Activated CD4-positive, alpha-beta T cell treated with anti-CD3 and anti-CD28 coated beads, Interleukin-2, amount 10 ng/mL, durations not matched to agents 7 days and 5 days (primary cell): ENCODE data around the gene RARRES1. TPM values are rescaled to one million over a fixed set of nuclear protein-coding genes. Genes with fewer than 3 reads are reported as not detected.

Source experiments
- CTCF ChIA-PET: fragments of 350-600 bp; sonication (Branson Sonifier 250); formaldehyde crosslinking; loops from one replicate; lab custom pipeline; 2021; ENCODE audit warnings: antibody characterized with exemption; lab: Charles Lee
- POLR2A ChIA-PET: fragments of 350-600 bp; sonication (Branson Sonifier 250); formaldehyde crosslinking; loops from one replicate; lab custom pipeline; 2021; ENCODE audit warnings: antibody characterized with exemption; lab: Charles Lee
- DNase-seq: peaks from one replicate; pipeline ENCODE4 v3.0.0-alpha.2; 2020
- H3K27ac Mint-ChIP-seq: one replicate; pipeline ENCODE4 v1.8.0; 2021; ENCODE audit warnings: mild to moderate bottlenecking, moderate library complexity, mixed read lengths
- H3K27me3 Mint-ChIP-seq: one replicate; pipeline ENCODE4 v1.8.0; 2021; ENCODE audit warnings: mixed read lengths
- H3K36me3 Mint-ChIP-seq: one replicate; pipeline ENCODE4 v1.8.0; 2021; ENCODE audit warnings: low read depth, mixed read lengths
- H3K4me1 Mint-ChIP-seq: one replicate; pipeline ENCODE4 v1.8.0; 2021; ENCODE audit warnings: mixed read lengths
- H3K4me3 Mint-ChIP-seq: one replicate; pipeline ENCODE4 v1.8.0; 2021; ENCODE audit warnings: mild to moderate bottlenecking, moderate library complexity, mixed read lengths
- H3K9me3 Mint-ChIP-seq: one replicate; pipeline ENCODE4 v1.8.0; 2021; ENCODE audit warnings: mixed read lengths
- total RNA-seq, 2 experiments: library from RNA; stranded (reverse); gene quantifications; one replicate each; pipeline ENCODE4 v1.2.3, GENCODE V29; 2021

Gene RARRES1
- total RNA-seq, 2 experiments from 2014 or later = not detected

DNA sequence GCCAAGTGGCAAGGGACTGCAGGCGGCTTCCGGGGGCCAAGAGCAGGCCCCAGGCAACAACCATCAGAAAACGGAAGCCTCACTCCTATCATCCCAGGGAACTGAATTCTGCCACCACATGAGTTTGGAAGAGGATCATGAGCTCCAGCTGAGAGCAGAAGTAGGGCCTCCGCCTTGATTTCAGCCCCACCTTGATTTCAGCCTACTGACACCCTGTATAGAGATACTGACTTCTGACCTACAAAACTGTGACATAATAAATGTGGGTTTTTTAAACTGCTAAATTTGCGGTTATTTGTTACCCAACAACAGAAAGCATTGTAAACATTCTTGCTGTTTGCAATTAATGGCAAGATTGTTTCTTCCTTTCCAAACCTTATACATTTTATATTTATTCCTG lies 21.6 kb upstream of the RARRES1 start:
- Mint-ChIP-seq H3K4me3 (no peak overlapping the region), H3K4me1 (no peaks in the 10 kb centered on the region), H3K27ac (no peak overlapping the region), H3K36me3 (no peaks in the 10 kb centered on the region), H3K9me3 (no peaks in the 10 kb centered on the region), H3K27me3 (no peaks in the 10 kb centered on the region)
- DNase-seq = no peak
- ChIA-PET CTCF (no interaction called here), POLR2A (no interaction called here)

GRCh38 chr3:158751316-158751715 lies 19.1 kb upstream of the RARRES1 start:
- H3K27me3 Mint-ChIP-seq = no peaks in the 10 kb centered on the region
- no peak overlapping the region for H3K4me3 Mint-ChIP-seq
- peaks cover 4% of the 10 kb centered on the region for H3K4me1 Mint-ChIP-seq
- CTCF ChIA-PET = interaction anchor here (1.7 kb wide), 1 partner anchor 29 kb away, joined by 3 read pairs; no protein-coding TSS in a partner anchor
- no peak for DNase-seq
- H3K27ac Mint-ChIP-seq = no peak overlapping the region
- no peaks in the 10 kb centered on the region for H3K9me3 Mint-ChIP-seq
- POLR2A ChIA-PET = no interaction called here
- peaks cover 3% of the 10 kb centered on the region for H3K36me3 Mint-ChIP-seq

- no peak for DNase-seq
- Mint-ChIP-seq H3K4me1 (peaks cover 4% of the 10 kb centered on the region), H3K27me3 (no peaks in the 10 kb centered on the region), H3K9me3 (no peaks in the 10 kb centered on the region), H3K27ac (no peak overlapping the region), H3K36me3 (peaks cover 3% of the 10 kb centered on the region), H3K4me3 (no peak overlapping the region)
- ChIA-PET CTCF (no interaction called here), POLR2A (no interaction called here)
Measured at GRCh38 chr3:158750016-158750415, 17.8 kb upstream of the RARRES1 start.

- H3K4me3 Mint-ChIP-seq = no peak overlapping the region
- POLR2A ChIA-PET = no interaction called here
- H3K27ac Mint-ChIP-seq = no peak overlapping the region
- CTCF ChIA-PET = no interaction called here
- no peak for DNase-seq
- H3K36me3 Mint-ChIP-seq = peaks cover 3% of the 10 kb centered on the region
- H3K27me3 Mint-ChIP-seq = no peaks in the 10 kb centered on the region
- peaks cover 4% of the 10 kb centered on the region for H3K4me1 Mint-ChIP-seq
- H3K9me3 Mint-ChIP-seq = no peaks in the 10 kb centered on the region
Measured at GRCh38 chr3:158749526-158749925, 17.3 kb upstream of the RARRES1 start.

- Mint-ChIP-seq H3K4me1 (peaks cover 4% of the 10 kb centered on the region), H3K36me3 (peaks cover 6% of the 10 kb centered on the region), H3K27me3 (no peaks in the 10 kb centered on the region), H3K9me3 (no peaks in the 10 kb centered on the region), H3K27ac (no peak overlapping the region), H3K4me3 (no peak overlapping the region)
- DNase-seq = no peak
- ChIA-PET POLR2A (no interaction called here), CTCF (no interaction called here)
Measured at GRCh38 chr3:158748237-158748828, 16.1 kb upstream of the RARRES1 start.

- CTCF ChIA-PET = interaction anchor here (1.0 kb wide), 1 partner anchor 11 kb away, joined by 3 read pairs; no protein-coding TSS in a partner anchor
- POLR2A ChIA-PET = no interaction called here
- DNase-seq = no peak
- H3K4me1 Mint-ChIP-seq = peaks cover 10% of the 10 kb centered on the region
- H3K27me3 Mint-ChIP-seq = no peaks in the 10 kb centered on the region
- H3K9me3 Mint-ChIP-seq = no peaks in the 10 kb centered on the region
- H3K36me3 Mint-ChIP-seq = peaks cover 6% of the 10 kb centered on the region
- H3K27ac Mint-ChIP-seq = no peak overlapping the region
- H3K4me3 Mint-ChIP-seq = no peak overlapping the region
Measured at GRCh38 chr3:158747417-158747816, 15.2 kb upstream of the RARRES1 start.

DNA sequence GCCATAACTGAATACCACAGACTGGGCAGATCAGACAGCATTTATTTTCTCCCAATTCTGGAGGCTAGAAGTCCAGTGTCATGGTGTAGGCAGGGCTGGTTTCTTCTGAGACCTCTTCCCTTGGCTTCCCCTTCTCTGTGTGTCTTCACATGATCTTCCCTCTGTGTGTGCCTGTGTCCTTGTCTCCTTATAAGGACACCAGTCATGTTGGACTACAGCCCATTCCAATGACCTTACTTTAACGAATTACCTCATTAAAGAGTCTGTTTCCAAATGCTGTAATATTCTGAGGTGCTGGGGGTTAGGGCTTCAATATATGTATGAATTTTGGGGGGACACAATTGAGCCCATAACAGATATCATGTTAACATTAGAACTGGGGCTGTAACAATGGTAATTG lies 13.3 kb upstream of the RARRES1 start:
- no peak overlapping the region for H3K4me3 Mint-ChIP-seq
- no peak overlapping the region for H3K27ac Mint-ChIP-seq
- peaks cover 18% of the 10 kb centered on the region for H3K4me1 Mint-ChIP-seq
- POLR2A ChIA-PET = no interaction called here
- CTCF ChIA-PET = no interaction called here
- peaks cover 6% of the 10 kb centered on the region for H3K36me3 Mint-ChIP-seq
- DNase-seq = no peak
- H3K9me3 Mint-ChIP-seq = no peaks in the 10 kb centered on the region
- H3K27me3 Mint-ChIP-seq = no peaks in the 10 kb centered on the region

- Mint-ChIP-seq H3K36me3 (peaks cover 6% of the 10 kb centered on the region), H3K4me1 (peaks cover 18% of the 10 kb centered on the region), H3K9me3 (no peaks in the 10 kb centered on the region), H3K27me3 (no peaks in the 10 kb centered on the region), H3K4me3 (no peak overlapping the region), H3K27ac (no peak overlapping the region)
- DNase-seq = no peak
- POLR2A ChIA-PET = no interaction called here
- CTCF ChIA-PET = no interaction called here
Measured at GRCh38 chr3:158744567-158745288, 12.5 kb upstream of the RARRES1 start.

DNA sequence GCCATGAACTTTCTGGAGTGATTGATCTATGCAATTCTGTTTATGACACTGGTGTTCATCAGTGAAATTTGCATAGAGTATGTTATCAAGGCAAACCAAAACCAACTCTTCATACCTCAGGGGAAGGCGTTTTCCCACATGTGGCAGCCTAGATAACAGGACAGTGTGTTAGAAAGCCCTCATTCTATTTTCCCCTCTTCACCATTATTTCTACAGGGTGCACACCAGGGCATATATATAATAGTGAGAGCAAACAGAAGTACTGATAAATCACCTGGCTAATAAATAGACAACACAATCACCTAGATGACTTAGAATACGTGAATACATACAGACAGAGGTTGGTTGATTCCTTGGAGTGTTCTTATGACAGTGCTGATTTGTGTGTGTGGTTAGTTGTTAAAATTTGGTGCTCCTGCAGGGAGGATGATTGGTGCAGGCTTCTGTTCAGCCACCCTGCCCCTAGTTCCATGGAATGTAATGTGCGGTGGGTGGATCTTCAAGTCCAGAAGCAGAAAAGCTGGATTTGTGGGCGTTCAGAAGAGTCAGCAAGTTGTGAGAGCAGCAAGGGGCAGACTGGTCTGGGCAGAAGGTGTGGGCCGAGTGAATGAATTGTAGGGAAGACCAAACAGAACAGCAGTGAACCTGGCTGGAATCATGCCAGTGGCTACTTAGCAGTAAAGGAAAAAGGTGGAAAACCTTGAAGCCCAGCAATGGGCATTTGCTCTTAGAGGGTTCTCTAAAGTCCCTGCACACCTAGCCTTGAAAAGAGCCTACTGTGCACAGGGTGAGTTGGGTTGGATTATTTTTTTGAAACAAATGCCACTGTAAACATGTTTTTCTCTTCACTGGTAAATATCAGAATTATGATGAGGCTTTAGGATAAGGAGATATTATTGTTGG lies 11.7 kb upstream of the RARRES1 start:
- ChIA-PET CTCF (interaction anchor here (1.0 kb wide), 1 partner anchor 16 kb away, joined by 3 read pairs; no protein-coding TSS in a partner anchor), POLR2A (no interaction called here)
- peaks cover 18% of the 10 kb centered on the region for H3K4me1 Mint-ChIP-seq
- no peak overlapping the region for H3K27ac Mint-ChIP-seq
- H3K9me3 Mint-ChIP-seq = no peaks in the 10 kb centered on the region
- peaks cover 6% of the 10 kb centered on the region for H3K36me3 Mint-ChIP-seq
- no peaks in the 10 kb centered on the region for H3K27me3 Mint-ChIP-seq
- DNase-seq = no peak
- H3K4me3 Mint-ChIP-seq = no peak overlapping the region

DNA sequence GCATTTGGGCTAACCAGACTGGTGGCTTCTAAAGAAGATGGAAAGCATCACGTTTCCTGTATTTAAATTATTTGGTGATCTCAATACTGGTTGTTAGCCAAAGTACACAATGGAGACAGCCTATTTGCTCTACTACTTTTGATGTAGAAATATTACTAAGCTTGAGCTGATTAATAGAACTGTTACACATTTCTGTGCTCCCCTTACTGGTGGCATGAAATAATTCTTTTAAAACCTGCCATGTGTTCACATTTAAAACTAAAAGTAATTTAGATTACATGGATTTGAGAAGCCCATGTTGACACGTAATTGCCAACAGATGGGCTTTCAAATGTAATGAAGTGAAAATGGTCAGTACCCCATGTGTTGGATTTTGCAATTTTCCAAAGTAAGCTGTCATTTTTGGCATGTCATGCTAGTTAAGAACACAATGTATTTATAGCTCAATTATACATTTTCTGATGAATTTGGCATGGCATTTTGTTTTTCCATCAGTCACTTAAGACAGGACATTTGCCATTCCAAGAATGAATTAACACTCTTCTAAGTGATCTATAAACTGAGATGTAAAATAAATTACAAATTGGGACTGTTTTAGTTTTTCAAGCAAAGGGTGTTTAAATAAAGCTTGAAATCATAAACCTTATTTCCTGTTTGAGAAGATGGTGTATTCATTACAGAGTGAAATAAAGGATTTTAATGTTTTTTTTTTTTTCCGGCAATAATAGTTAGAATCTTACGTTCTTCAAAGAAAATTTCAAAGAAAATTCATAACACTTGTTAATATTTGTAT lies 10.8 kb upstream of the RARRES1 start:
- Mint-ChIP-seq H3K9me3 (no peaks in the 10 kb centered on the region), H3K27me3 (no peaks in the 10 kb centered on the region)
- CTCF ChIA-PET = interaction anchor here (1.0 kb wide), 1 partner anchor 15 kb away, joined by 3 read pairs; no protein-coding TSS in a partner anchor

GRCh38 chr3:158739661-158740060 lies 7.4 kb upstream of the RARRES1 start:
- H3K27ac Mint-ChIP-seq = no peak overlapping the region
- H3K9me3 Mint-ChIP-seq = peaks cover 10% of the 10 kb centered on the region
- POLR2A ChIA-PET = no interaction called here
- H3K27me3 Mint-ChIP-seq = no peaks in the 10 kb centered on the region
- H3K4me3 Mint-ChIP-seq = no peak overlapping the region
- peaks cover 3% of the 10 kb centered on the region for H3K36me3 Mint-ChIP-seq
- CTCF ChIA-PET = interaction anchor here (0.8 to 1.7 kb wide), 2 partner anchors 11 to 13 kb away, joined by 4 read pairs; no protein-coding TSS in a partner anchor
- DNase-seq = no peak
- peaks cover 14% of the 10 kb centered on the region for H3K4me1 Mint-ChIP-seq

More for the DNA sequence above, 10.8 kb upstream of the RARRES1 start:
- no peak overlapping the region for H3K4me3 Mint-ChIP-seq
- DNase-seq = no peak
- peaks cover 6% of the 10 kb centered on the region for H3K36me3 Mint-ChIP-seq
- peaks cover 18% of the 10 kb centered on the region for H3K4me1 Mint-ChIP-seq
- H3K27ac Mint-ChIP-seq = no peak overlapping the region
- POLR2A ChIA-PET = no interaction called here

DNA sequence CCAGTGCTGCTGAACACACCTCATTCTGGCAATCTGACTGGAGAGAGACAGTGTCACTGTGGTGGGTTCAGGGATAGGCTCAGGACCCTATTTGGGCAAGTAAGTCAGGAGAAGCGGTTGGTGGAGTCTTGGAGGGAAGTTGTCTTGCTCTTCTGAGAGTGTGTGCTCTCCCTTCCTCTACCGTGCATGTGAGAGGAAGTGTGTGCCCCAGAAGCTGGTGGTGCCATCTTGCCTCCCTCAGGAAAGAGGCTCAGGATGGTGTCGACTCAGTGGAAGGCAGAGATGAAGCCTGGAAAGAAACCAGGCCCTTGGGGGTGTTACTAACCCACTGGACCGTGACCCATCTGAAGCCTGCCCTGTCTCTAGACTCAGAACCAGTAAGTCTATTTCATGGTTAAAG lies 6.8 kb upstream of the RARRES1 start:
- Mint-ChIP-seq H3K4me1 (peaks cover 14% of the 10 kb centered on the region), H3K27ac (no peak overlapping the region)
- POLR2A ChIA-PET = no interaction called here

More for the DNA sequence above, 6.8 kb upstream of the RARRES1 start:
- H3K4me3 Mint-ChIP-seq = no peak overlapping the region
- H3K9me3 Mint-ChIP-seq = peaks cover 10% of the 10 kb centered on the region
- CTCF ChIA-PET = interaction anchor here (1.7 kb wide), 1 partner anchor 13 kb away, joined by 4 read pairs; no protein-coding TSS in a partner anchor
- peaks cover 2% of the 10 kb centered on the region for H3K36me3 Mint-ChIP-seq
- no peaks in the 10 kb centered on the region for H3K27me3 Mint-ChIP-seq
- no peak for DNase-seq
